Mammary epithelial cell (primary cell): ENCODE results near the gene ZDHHC6.

ENCODE experiments used
- CTCF ChIP-seq, 2 donors: IDR thresholded peaks in 1 of 2; conservative IDR thresholded peaks in 1 of 2; 2 replicates each; pipeline ENCODE4 v1.5.1; 2011 to 2012; ENCODE audit warnings: inconsistent platforms in 2 of 2, low read length in 2 of 2, mild to moderate bottlenecking in 2 of 2, control low read depth in 1 of 2, low read depth in 1 of 2; ENCODE audit not compliant: insufficient read depth in 1 of 2; ENCODE audit errors: extremely low read depth in 1 of 2
- EZH2 ChIP-seq: IDR thresholded peaks from 2 replicates; pipeline ENCODE4 v1.6.1; 2012; ENCODE audit warnings: low read length, inconsistent platforms, borderline replicate concordance

- no peak for TF ChIP-seq CTCF (conservative IDR thresholded peaks at IDR 0.05 in 1 of 2, IDR thresholded peaks at IDR 0.05 in 1 of 2; ENCODE audit: extremely low read depth in 1 of 2, insufficient read depth in 1 of 2, low read depth in 1 of 2, low read length in 2 of 2)
- no peak for TF ChIP-seq EZH2
Measured at GRCh38 chr10:112384141-112384540, 62.6 kb downstream of the ZDHHC6 start.
